T-helper 22 cell (primary cell): ENCODE measurements around the gene CATSPERE.
"Not testable (repeated sequence)": the region's sequence is repeated elsewhere in the genome, so short reads cannot be mapped to it uniquely, and the experiment has no call there.

Source experiments
- DNase-seq: peaks from one replicate; pipeline ENCODE4 v3.0.0-alpha.2; 2020; ENCODE audit warnings: low read depth

Gene CATSPERE

GRCh38 chr1:244666672-244667418 lies 205.8 kb downstream of the CATSPERE start:
- not testable (repeated sequence) for DNase-seq

GRCh38 chr1:244667797-244668196 lies 206.7 kb downstream of the CATSPERE start:
- DNase-seq = no peak

GRCh38 chr1:244672946-244673682 lies 212.0 kb downstream of the CATSPERE start:
- DNase-seq = no peak

GRCh38 chr1:244674446-244674845 lies 213.4 kb downstream of the CATSPERE start:
- DNase-seq = no peak

- DNase-seq = no peak
Observed at GRCh38 chr1:244675167-244675566, 214.1 kb downstream of the CATSPERE start.

- no peak for DNase-seq
Observed at GRCh38 chr1:244678697-244679096, 217.6 kb downstream of the CATSPERE start.

GRCh38 chr1:244680667-244681066 lies 219.6 kb downstream of the CATSPERE start:
- DNase-seq = no peak

- not testable (repeated sequence) for DNase-seq
Observed at GRCh38 chr1:244682087-244682486, 221.0 kb downstream of the CATSPERE start.
